HepG2 (cell line): ENCODE measurements around the gene TXN. TPM values are rescaled to one million over a fixed set of nuclear protein-coding genes. Genes with fewer than 3 reads are reported as not detected.

Experiments used
- CBFB ChIP-seq: sonication (generic); formaldehyde crosslinking; IDR thresholded peaks from 2 replicates; pipeline ENCODE4 v1.4.0; 2020; ENCODE audit warnings: missing genetic modification reagents
- DNMT1 ChIP-seq: sonication (generic); formaldehyde crosslinking; IDR thresholded peaks from 2 replicates; pipeline ENCODE4 v1.5.1; 2020; ENCODE audit warnings: mild to moderate bottlenecking, missing genetic modification reagents
- ETV5 ChIP-seq: IDR thresholded peaks from 2 replicates; pipeline ENCODE4 v1.6.1; 2018; ENCODE audit warnings: missing biosample characterization, missing genetic modification reagents, inconsistent platforms, borderline replicate concordance
- HOXA3 ChIP-seq: sonication (generic); formaldehyde crosslinking; IDR thresholded peaks from 2 replicates; pipeline ENCODE4 v1.5.0; 2020; ENCODE audit warnings: missing genetic modification reagents
- KDM1A ChIP-seq: IDR thresholded peaks from 2 replicates; pipeline ENCODE4 v1.6.1; 2016; ENCODE audit warnings: missing compliant biosample characterization
- NFYC ChIP-seq: IDR thresholded peaks from 2 replicates; pipeline ENCODE4 v1.6.1; 2016; ENCODE audit warnings: missing genetic modification reagents, missing compliant biosample characterization
- SALL1 ChIP-seq: sonication (generic); formaldehyde crosslinking; IDR thresholded peaks from 2 replicates; pipeline ENCODE4 v1.8.0; 2022; ENCODE audit warnings: mild to moderate bottlenecking, missing genetic modification reagents
- XBP1 ChIP-seq: sonication (generic); formaldehyde crosslinking; IDR thresholded peaks from 2 replicates; pipeline ENCODE4 v1.5.0; 2020; ENCODE audit warnings: missing genetic modification reagents
- ZBTB25 ChIP-seq: IDR thresholded peaks from 2 replicates; pipeline ENCODE4 v1.6.1; 2018; ENCODE audit warnings: missing genetic modification reagents
- ZBTB3 ChIP-seq: sonication (generic); formaldehyde crosslinking; IDR thresholded peaks from 2 replicates; pipeline ENCODE4 v1.4.0; 2020; ENCODE audit warnings: low read depth, mild to moderate bottlenecking, moderate library complexity, missing genetic modification reagents, borderline replicate concordance
- ZC3H4 ChIP-seq: sonication (generic); formaldehyde crosslinking; IDR thresholded peaks from 2 replicates; pipeline ENCODE4 v1.4.0; 2020; ENCODE audit warnings: missing genetic modification reagents, borderline replicate concordance
- ZFP36L2 ChIP-seq: sonication (generic); formaldehyde crosslinking; IDR thresholded peaks from 2 replicates; pipeline ENCODE4 v1.4.0; 2020; ENCODE audit warnings: missing genetic modification reagents
- ZKSCAN8 ChIP-seq: IDR thresholded peaks from 2 replicates; pipeline ENCODE4 v1.6.1; 2016; ENCODE audit warnings: borderline replicate concordance, missing genetic modification reagents, missing compliant biosample characterization
- ZNF263 ChIP-seq: sonication (generic); formaldehyde crosslinking; IDR thresholded peaks from 2 replicates; pipeline ENCODE4 v1.4.0; 2020; ENCODE audit warnings: missing genetic modification reagents
- ZNF292 ChIP-seq: sonication (generic); formaldehyde crosslinking; IDR thresholded peaks from 2 replicates; pipeline ENCODE4 v1.8.1; 2022; ENCODE audit warnings: mild to moderate bottlenecking, low read depth, missing genetic modification reagents, borderline replicate concordance
- ZNF296 ChIP-seq: sonication (generic); formaldehyde crosslinking; conservative IDR thresholded peaks from 2 replicates; pipeline ENCODE4 v1.5.0; 2020; ENCODE audit warnings: mild to moderate bottlenecking, missing genetic modification reagents
- ZNF354B ChIP-seq: sonication (generic); formaldehyde crosslinking; IDR thresholded peaks from 2 replicates; pipeline ENCODE4 v1.8.0; 2022; ENCODE audit warnings: mild to moderate bottlenecking, missing genetic modification reagents
- ZNF383 ChIP-seq: sonication (generic); formaldehyde crosslinking; IDR thresholded peaks from 2 replicates; pipeline ENCODE4 v1.4.0; 2020; ENCODE audit warnings: missing genetic modification reagents, mild to moderate bottlenecking, borderline replicate concordance
- ZNF430 ChIP-seq: sonication (generic); formaldehyde crosslinking; IDR thresholded peaks from 2 replicates; pipeline ENCODE4 v1.9.0; 2021; ENCODE audit warnings: mild to moderate bottlenecking, missing genetic modification reagents
- ZNF646 ChIP-seq: sonication (generic); formaldehyde crosslinking; IDR thresholded peaks from 2 replicates; pipeline ENCODE4 v1.9.0; 2021; ENCODE audit warnings: mild to moderate bottlenecking, missing genetic modification reagents
- ZNF772 ChIP-seq: sonication (generic); formaldehyde crosslinking; IDR thresholded peaks from 2 replicates; pipeline ENCODE4 v1.5.0; 2020; ENCODE audit warnings: mild to moderate bottlenecking, missing genetic modification reagents
- ZSCAN20 ChIP-seq: sonication (generic); formaldehyde crosslinking; IDR thresholded peaks from 2 replicates; pipeline ENCODE4 v1.4.0; 2020; ENCODE audit warnings: missing genetic modification reagents, mild to moderate bottlenecking, borderline replicate concordance
- polyA plus RNA-seq, 8 experiments: library from polyadenylated mRNA; depleted of rRNA in 3 of 8; stranded (reverse) in 7 of 8; unstranded in 1 of 8; fragments of >200 nt; fragmentation: Illumina TruSeq in 4 of 8; extraction: Trizol in 4 of 8; gene quantifications; 2 replicates each; pipeline versions ENCODE4 v1.2.1 to v1.2.3, GENCODE V29; 2011 to 2016; ENCODE audit warnings: low read depth in 4 of 8, missing spikeins in 1 of 8, mixed read lengths in 1 of 8; ENCODE audit not compliant: insufficient read depth in 1 of 8
- total RNA-seq, 5 experiments: library from RNA; depleted of rRNA; stranded (reverse); fragments of >200 nt; fragmentation: Illumina TruSeq; extraction: Trizol; gene quantifications; 2 replicates each; pipeline ENCODE4 v1.2.3, GENCODE V29; 2016; ENCODE audit warnings: low read depth in 1 of 5
- TF ChIP-seq, protein P1 (sequence below): IDR thresholded peaks from 2 replicates; pipeline ENCODE4 v1.6.1; 2016; ENCODE audit warnings: low read depth, control low read depth

The TXN gene
- total and polyA plus RNA-seq, 2 of the 13 experiments (the other 11 are each of a cell fraction or from before 2014, with no cell fraction given) = 364 to 470 TPM

GRCh38 chr9:110197330-110198187 is 58.7 kb downstream of the TXN start (continued):
- TF ChIP-seq ZC3H4 (CRISPR knock-in tag) (no peak), DNMT1 (CRISPR knock-in tag) (no peak), ZNF383 (no peak), ZNF430 (CRISPR knock-in tag) (peak; percentile 45; the same call in 1 of the 2 replicates), ZNF646 (CRISPR knock-in tag) (no peak), ZNF292 (CRISPR knock-in tag) (peak; percentile 87; the same call in 1 of the 2 replicates), ZBTB25 (CRISPR knock-in tag) (no peak), CBFB (no peak), ZBTB3 (CRISPR knock-in tag) (no peak), KDM1A (CRISPR knock-in tag) (no peak), ZSCAN20 (CRISPR knock-in tag) (no peak), ZNF772 (CRISPR knock-in tag) (no peak), NFYC (no peak), ZFP36L2 (CRISPR knock-in tag) (no peak), ZNF354B (CRISPR knock-in tag) (no peak), ZNF263 (CRISPR knock-in tag) (no peak), HOXA3 (CRISPR knock-in tag) (no peak), SALL1 (CRISPR knock-in tag) (peak; percentile 59), ZKSCAN8 (CRISPR knock-in tag) (peak; percentile 49; the same call in 1 of the 2 replicates), ETV5 (peak; percentile 83), XBP1 (CRISPR knock-in tag) (no peak), ZNF296 (CRISPR knock-in tag) (no peak)
- TF ChIP-seq, protein P1, sequence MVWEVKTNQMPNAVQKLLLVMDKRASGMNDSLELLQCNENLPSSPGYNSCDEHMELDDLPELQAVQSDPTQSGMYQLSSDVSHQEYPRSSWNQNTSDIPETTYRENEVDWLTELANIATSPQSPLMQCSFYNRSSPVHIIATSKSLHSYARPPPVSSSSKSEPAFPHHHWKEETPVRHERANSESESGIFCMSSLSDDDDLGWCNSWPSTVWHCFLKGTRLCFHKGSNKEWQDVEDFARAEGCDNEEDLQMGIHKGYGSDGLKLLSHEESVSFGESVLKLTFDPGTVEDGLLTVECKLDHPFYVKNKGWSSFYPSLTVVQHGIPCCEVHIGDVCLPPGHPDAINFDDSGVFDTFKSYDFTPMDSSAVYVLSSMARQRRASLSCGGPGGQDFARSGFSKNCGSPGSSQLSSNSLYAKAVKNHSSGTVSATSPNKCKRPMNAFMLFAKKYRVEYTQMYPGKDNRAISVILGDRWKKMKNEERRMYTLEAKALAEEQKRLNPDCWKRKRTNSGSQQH (CRISPR knock-in tag) = no peak
